GM12892 (cell line): Measurements from ENCODE around the gene ZRANB3.

Source experiments
- POLR2A ChIP-seq: IDR thresholded peaks from 2 replicates; pipeline ENCODE4 v1.6.1; 2011; ENCODE audit warnings: low read depth, low read length, control low read depth
- POLR2AphosphoS5 ChIP-seq: IDR thresholded peaks from 2 replicates; pipeline ENCODE4 v1.6.1; 2011; ENCODE audit warnings: low read depth, low read length, control low read depth

- TF ChIP-seq POLR2A (no peak), POLR2AphosphoS5 (no peak)
Measured at GRCh38 chr2:135157856-135158255, 373.2 kb downstream of the ZRANB3 start.
